LHCN-M2 (cell line): ENCODE measurements around the gene GGA3. TPM values are rescaled to one million over a fixed set of nuclear protein-coding genes. Genes with fewer than 3 reads are reported as not detected.
"Not testable (repeated sequence)": the region's sequence is repeated elsewhere in the genome, so short reads cannot be mapped to it uniquely, and the experiment has no call there.

ENCODE experiments used
- DNase-seq: peaks from one replicate; pipeline ENCODE4 v3.0.0-alpha.2; 2012; ENCODE audit warnings: low read depth
- total RNA-seq: library from RNA; depleted of rRNA; stranded (reverse); fragments of >200 nt; gene quantifications from 2 replicates; pipeline ENCODE4 v1.2.3, GENCODE V29; 2014

The GGA3 gene
- total RNA-seq, 1 experiment from 2014 or later = 14.7 TPM

- no peak for DNase-seq
Observed at GRCh38 chr17:75271955-75272847, 10.8 kb upstream of the GGA3 start.

DNA sequence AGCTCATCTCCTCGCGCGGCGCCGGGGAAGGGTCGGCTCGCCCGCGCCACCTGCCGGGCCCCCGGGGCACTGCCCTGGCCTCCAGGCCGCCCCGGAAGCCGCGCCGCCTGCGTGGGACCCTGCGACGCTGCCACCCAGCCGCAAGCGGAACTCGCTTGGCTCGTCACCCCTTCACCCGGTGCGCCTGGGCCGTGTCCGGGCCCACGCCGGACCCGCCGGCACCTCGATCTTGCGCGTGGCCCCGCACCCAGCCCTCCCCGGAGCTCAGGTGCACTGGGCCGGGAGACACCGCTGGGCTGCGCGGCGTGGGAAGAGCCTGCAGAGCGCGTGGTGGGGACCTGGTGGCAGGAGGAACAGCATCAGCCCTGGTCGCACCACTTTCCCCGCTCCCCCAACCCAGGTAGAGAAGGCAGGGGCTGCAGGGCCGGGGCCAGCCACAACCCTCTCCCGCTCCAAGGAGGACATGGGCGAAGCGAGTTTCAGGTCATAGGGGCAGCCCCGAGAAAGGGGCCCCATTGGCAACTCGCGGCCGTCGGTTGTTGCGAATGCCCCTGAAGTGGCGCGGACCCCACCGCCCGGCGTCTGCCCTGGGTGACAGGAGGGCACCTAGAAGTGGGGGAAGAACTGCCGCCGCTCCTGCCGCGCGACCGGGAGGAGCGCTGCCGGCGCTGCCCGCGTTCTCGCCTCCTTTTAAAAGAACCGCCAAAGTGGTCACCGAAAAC is 10.0 kb upstream of the GGA3 start:
- peak; percentile 61 for DNase-seq

- no peak for DNase-seq
Observed at GRCh38 chr17:75270966-75271232, 9.5 kb upstream of the GGA3 start, which contains the start of gene MIF4GD. MIF4GD (minus strand) TSS chr17:75271231; CDS start chr17:75270195, 1,036 bp downstream.

- DNase-seq = peak; percentile 64
Observed at GRCh38 chr17:75270218-75270965, 9.0 kb upstream of the GGA3 start.

- DNase-seq = no peak
Observed at GRCh38 chr17:75269844-75270217, 8.4 kb upstream of the GGA3 start.

- no peak for DNase-seq
Observed at GRCh38 chr17:75267411-75268232, 6.2 kb upstream of the GGA3 start.

- DNase-seq = no peak
Observed at GRCh38 chr17:75267153-75267410, 5.7 kb upstream of the GGA3 start.

- DNase-seq = no peak
Observed at GRCh38 chr17:75266316-75267152, 5.1 kb upstream of the GGA3 start.

GRCh38 chr17:75265614-75266315 is 4.4 kb upstream of the GGA3 start:
- no peak for DNase-seq

GRCh38 chr17:75263055-75263454 is 1.6 kb upstream of the GGA3 start:
- DNase-seq = no peak

DNA sequence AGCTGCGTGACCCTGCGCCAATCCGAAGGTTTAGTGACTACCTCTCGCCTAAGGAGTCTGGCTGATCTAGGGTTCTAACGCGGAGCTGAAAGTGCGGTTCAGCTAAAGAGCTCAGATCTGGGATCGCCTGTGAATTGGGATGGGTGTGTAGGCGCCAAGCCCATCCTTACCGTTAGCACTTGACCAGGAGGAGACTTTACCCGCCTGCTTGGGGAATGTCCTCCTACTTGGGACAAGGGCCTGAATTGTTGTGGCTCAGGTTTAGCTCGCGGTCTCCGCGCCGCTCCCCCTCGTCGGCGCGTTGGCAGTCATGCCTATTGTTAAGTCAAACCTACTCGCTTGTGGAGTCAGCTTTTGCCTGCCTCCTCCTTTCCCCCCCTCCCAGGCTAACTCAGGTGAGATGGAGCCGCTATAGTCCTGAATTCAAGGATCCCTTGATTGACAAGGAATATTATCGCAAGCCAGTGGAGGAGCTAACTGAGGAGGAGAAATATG is 753 bp upstream of the GGA3 start:
- no peak for DNase-seq

- DNase-seq = no peak
Observed at GRCh38 chr17:75260641-75261335, 618 bp downstream of the GGA3 start.

DNA sequence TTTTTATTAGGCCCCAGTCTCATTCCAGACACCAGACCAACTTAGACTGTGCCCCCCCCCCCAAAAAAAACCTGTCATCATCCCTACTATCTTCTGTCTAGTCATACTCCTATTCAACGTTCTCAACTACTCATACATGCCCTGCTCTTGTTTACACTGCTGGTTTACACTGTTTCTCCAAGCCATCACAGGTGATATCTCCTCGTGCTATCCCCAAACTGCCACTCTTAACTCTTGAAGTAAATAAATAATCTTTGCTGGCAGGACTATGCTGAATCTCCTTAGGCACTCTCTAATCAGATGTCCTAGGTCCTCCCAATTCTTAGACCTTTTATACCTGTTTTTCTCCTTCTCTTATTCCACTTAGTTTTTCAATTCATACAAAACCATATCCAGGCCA is 4.2 kb downstream of the GGA3 start:
- DNase-seq = not testable (repeated sequence)

DNA sequence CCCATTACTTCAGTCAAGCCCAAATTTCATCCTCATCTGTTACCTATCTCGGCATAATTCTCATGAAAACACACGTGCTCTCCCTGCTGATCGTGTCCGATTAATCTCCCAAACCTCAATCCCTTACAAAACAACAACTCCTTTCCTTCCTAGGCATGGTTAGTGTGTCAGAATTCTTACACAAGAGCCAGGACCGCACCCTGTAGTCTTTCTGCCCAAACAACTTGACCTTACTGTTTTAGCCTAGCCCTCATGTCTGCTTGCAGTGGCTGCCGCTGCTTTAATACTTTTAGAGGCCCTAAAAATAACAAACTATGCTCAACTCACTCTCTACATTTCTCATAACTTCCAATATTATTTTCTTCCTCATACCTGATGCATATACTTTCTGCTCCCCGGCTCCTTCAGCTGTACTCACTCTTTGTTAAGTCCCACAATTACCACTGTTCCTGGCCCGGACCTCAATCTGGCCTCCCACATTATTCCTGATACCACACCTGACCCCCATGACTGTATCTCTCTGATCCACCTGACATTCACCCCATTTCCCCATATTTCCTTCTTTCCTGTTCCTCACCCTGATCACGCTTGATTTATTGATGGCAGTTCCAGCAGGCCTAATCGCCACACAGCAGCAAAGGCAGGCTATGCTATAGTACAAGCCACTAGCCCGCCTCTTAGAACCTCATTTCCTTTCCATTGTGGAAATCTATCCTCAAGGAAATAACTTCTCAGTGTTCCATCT is 5.3 kb downstream of the GGA3 start:
- DNase-seq = not testable (repeated sequence)

- no peak for DNase-seq
Observed at GRCh38 chr17:75252039-75252816, 9.2 kb downstream of the GGA3 start.

DNA sequence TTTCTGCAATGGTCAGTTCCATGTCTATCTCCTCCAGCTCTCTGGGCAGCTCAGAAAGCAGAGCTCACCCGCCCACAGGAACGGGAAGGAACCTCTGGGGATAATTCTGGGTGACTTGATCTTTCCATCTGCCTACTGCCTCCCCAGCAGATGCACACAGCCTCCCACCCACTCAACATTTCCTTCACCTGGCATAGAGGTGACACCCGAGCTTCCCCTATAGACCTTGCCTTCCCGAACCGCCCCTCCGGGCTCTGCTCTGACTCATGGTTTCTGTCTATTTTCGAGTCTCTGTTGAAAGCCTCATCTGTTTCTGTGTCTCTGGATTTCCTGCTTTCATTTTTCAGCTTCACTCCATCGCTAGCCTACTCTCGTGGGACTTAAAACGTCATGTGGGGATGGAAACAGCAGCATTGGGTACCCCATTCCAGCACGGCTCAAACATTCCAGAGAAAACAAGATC is 11.4 kb downstream of the GGA3 start:
- peak; percentile 85 for DNase-seq

DNA sequence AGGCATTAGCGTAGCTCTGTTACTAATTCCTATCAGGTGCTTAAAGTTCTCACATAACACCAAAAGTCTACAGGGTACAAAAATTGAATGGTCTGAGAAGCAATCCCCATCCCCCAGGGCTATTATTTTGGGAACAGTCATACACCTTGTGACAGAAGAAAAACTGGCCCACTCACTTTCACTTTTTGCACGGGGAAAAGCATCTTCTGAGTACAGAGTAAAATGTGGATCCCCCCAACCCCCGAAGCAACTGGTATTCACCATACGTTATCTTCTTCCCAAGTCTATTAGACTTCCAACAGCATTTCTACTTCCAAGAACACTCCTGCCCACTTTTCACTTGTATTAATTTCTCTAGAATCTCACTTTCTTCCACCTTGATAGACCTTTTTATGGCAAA is 11.8 kb downstream of the GGA3 start:
- DNase-seq = no peak

GRCh38 chr17:75246404-75246803 is 15.0 kb downstream of the GGA3 start:
- DNase-seq = no peak
